Activated CD4-positive, alpha-beta T cell treated with anti-CD3 and anti-CD28 coated beads for 4 hours (primary cell): ENCODE data around the gene RUNX1.

ENCODE experiments used
- DNase-seq, 2 donors: peaks; one replicate each; pipeline ENCODE4 v3.0.0-alpha.2; 2020

RUNX1 gene

DNA sequence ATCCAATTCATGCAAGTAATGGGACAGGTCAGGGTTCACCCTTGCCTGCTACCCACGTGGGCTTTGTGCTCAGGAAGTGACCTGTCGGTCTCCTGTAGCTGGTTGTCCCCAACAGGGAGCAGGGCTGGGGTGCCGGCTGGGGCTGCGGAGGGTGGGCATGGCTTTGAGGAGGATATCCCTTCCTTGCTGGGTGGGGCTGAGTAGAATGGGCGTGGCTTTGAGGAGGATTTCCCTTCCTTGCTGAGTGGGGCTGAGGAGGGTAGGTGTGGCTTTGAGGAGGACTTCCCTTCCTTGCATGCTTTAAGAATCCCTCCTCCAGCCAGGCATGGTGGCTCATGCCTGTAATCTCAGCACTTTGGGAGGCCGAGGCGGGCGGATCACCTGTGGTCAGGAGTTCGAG, 229.1 kb downstream of the RUNX1 start:
- no peak for DNase-seq

DNA sequence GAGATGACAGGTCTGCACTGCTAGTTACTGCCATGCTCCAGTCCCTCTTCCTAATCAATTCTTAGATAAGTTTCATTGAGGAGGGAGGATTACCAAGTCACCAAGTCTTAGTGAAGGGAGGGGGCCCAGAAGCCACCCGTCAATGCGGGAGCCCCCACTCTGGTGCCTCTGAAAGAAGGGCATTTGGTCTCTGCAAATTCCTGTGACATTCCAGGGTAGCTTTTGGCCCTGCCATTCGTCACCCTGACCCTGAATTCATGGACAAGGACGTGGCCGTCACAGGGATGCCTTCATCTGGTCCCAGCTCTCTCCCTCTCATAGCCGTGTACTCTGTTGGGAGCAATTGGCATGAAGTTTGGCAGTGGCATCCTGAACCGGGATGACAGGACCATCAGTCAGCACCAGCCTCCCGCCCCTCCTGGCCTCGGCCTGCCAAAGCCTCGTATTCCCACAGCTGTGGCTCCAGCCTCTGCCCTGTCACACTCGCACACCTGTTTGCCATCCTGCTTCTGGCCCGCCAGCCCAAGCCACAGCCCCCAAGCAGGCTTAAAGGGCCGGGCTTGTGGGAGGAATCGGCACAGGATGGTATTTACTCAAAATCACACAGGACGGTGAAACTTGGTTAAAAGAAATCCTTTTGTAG, 229.6 kb downstream of the RUNX1 start:
- DNase-seq, result no peak

DNA sequence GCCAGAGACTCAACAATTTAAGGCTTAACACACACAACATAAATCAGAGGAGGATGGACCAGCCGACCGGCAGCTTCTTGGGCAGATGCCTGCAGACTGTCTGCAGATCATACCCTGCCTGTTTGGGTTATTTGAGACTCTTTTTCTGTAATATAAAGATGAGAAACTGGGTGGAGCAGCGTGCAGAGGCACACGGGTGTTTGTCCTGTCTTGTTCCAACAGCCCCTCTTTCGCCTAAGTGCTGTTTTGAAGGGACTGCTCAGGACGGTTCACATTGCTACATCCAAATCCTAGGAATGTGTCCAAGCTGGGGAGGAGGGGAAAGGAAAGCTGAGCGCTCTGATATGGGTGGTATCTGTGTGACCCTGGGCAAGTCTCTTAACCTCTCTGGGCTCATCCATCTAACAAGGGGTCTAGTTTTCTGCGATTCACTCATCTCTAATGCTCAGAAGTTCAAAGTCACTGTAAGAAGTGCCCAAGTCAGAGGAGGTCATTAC, 230.4 kb downstream of the RUNX1 start:
- no peak for DNase-seq

DNA sequence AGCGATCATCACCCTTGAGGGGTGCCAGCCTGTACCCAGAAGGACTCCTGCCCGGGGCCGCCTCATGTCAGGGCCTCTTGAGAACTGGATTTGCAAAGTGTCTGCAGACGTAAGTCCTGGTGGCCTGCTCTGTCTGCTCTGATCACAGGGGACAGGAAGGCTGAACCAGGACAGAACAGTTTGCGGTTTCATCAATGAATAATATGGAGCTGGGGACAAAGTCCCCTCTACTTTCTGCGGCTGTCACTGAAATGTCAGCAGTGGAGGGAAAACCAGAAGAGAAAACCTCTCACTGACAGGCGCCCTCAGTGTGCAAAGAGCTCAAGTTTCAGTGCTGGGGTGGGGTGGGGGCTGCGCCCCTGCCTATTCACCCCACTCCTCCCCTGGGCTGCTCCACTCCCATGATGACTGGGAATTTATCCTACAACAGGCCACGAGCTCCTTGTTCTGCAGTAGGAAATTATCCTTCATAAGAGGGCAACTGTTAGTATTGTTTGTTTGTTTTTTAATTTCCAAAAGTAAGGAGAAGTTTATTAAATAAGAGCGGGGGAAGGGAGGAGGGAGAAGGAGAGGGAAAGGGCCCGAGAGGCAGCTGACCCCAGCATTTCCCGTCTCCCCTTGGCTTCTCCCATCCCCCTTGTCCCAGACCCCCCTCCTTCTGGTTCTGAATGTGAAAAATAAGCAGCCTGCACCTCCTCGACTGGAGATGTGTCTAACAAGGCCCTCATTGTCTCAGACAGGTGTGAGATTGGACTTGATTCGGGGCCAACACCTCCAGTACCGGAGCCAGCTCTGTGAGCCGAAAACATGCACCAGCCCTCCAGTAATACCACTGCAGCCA, 231.1 kb downstream of the RUNX1 start:
- DNase-seq, result no peak

DNA sequence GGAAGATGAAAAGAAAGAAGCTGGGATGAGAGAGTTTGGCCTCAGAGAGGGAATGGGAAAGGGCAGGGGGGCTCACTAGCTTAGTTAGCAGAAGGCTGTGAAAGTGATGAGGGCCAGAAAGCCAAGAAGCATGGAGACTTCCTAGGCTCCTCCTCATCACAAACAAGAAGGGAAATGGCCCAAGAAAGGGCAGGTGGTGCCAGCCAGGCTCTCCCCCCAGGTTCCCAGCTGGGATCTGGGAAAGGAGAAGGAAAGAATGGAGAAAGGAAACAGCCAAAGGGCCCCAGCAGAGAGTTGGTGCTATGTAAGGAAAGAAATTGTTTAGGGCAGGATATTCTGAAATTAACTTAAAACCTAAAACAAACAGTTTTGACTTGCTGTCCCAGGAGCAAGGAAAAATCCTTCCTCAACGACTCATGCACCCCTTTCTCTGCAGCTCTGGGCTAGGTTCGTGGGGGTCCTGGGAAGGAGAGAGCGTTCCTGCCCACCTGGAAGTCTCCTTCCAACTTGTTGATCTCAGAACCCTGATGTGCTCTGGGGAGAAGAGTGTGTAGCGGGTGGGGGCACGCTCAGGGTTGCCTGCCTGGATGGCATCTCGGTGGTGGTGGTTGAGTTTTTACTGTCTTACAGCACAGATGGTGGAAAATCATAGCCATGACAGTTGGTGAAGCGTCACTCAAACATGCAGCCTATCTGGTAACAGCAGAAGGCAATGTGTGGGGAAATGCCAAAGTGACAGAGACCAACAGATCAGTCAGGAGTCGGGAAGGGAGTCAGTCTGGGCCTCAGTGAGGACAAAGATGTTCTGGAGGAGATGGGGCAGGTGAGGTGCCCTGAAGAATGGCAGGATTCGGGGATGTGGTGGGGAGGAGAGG, 233.0 kb downstream of the RUNX1 start:
- DNase-seq, result no peak

DNA sequence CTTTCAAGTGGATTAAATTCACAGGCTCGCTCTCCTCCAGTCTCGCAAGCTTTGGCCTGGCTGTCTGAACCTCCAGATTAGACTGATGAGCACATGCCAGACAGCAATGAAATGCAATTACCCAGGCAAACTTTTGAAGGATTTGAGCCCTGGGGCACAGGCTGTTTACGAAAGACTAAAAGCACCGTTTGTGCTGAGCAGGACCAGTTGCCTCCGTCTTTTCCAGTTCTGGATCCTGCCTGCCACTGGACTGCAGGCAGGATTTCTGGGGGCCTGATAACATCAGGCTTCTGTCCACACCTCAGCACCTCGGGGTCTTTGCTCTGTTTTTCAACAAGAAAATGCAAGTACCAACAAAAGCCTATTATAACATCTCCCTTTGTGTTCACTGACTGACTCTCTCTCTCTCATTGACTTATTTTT, 234.6 kb downstream of the RUNX1 start:
- no peak for DNase-seq

DNA sequence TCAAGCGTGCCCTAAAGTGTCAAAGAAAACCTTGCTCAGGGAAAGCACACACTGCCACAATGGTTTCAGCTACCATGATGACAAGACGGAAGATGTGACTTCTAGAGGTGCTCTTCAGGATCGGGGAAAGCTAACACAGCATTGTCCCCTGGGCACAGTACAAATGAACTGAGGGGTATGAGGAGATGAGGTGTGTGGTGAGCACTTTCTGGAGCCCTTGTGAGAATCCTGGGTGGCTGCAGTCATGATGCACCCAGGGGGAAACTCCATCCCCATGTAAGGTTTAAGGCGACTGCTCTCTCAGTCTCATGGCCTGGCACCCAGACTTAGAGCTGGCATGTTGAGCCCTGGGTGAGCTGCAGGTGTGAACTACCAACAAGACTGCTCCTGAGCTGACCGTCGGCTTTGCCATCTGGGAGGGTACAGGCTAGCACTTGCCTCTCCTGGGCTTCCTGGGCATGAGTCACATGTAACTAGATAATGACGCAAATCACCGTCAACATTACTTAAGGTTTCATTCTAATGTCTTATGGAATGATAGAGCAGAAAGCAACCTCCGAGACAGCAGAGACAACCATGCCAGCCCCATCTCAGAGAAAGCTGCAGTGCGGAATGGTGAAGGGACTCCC, 235.7 kb downstream of the RUNX1 start:
- DNase-seq, result no peak

DNA sequence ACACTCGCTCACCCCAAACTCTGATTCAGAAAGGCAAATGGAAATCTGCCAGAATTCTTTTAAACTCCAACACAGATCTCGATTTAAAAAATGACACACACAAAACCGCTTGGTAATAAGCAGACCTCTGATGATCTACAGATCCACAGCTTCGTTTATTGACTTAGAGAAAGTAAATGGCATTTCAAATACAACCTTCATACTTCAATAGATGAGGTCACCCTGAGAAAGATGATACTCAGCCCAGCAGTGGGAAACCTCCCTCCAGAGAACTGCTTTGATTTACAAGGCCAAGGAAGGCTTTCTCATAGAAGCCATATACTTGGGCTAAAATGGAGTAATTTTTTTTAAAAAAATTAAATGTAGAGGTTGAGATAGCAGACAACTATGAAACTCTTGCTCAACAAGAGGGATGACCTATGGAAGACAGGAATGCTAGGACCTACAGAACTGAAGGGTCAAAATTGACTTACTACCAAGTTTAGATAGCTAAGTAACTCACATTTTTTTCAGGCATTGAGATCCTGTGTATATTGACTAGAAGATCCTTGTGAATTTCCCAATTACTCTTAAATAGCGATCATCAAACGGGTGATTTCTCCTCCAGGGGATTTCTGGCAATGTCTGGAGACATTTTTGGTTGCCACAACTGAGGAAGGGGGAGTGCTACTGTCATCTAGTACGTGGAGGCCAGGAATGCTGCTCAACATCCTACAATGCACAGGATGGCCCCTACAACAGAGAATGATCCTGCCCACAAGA, 236.4 kb downstream of the RUNX1 start:
- DNase-seq, result no peak

DNA sequence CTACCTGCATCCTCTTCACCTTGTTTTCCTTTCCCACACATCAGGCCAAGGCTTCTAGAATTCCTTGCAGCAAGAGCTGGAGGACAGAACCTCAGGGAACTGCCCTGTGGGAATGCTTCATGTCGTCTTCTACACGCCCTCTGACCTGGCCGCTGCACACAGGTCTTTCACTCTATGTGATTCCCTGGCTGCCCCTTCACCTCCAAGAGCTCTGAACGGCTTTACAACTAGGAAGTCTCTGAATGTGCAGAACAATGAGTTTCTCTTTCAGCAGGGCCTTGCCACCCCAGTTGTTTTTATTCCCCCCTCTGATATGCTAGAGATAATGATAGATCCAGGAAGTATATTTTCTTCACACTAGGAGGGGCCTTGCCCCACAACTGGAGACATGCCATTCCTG, 237.7 kb downstream of the RUNX1 start:
- DNase-seq, result no peak

DNA sequence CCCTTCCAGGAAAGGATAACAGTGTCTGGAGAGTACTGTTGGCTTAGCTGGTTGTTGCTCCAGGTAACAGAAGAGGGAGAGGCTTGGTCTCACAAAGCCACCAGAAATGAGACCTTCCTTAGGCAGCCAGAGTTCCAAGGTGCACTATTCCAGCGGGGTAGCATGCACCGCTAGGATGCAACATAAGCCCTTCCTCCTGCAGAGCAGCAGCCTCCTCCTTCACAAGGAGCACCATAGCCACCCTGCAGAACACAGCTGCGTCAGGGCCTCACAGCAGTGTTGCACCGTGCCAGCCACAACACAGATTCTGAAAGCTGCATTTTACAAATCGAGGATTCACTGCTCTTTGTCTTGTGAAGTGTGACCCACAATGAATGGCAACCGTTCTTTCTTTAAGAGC, 238.3 kb downstream of the RUNX1 start:
- DNase-seq, result no peak

DNA sequence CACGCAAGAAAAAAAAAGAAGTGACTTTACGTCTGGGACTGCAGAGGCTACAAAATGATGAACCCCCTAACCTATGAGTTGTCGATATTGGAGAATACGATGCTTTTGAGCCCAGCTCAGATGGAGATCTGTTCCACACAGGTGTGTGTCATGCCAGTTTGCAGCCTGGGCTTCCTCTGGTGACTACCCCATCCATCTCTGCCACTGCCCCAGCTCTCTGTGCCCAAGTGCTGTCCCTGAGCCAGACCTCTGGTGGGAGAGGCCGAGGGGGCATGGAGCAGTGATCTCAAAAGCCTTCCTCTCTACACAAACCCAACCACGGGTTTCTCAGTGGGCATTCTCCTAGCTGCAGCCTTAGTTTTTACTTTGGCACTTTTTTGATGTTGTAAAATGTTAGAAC, 239.3 kb downstream of the RUNX1 start:
- no peak for DNase-seq

DNA sequence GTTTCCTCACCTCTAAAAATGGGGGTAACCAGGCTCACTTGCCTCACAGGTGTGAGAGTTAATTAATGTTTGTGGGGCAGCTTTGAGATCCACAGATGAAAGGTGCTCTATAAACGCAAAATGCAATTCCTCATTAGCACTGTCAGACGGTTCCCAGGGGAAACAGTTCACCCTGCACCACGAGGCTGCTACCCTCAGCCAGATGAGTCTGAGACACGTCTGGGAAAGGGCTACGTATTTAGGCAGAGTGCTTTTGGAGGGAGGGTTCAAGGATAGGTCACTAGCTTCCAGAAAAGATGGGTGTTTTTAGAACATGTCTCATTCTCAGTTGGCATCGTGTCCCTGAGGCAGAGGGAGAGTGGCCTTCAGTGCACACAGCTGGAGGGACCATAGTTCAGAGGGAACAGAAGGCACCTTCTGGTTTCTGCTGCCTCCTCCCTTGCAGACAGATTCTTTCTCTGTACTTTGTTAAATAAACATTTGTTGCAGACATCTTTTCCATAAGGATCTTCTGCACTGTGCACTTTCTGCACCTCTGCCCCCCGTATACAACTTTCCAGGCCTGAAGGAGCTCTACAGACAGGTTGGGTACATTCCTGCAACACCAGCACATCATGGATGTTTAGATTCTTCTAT, 240.4 kb downstream of the RUNX1 start:
- no peak for DNase-seq

DNA sequence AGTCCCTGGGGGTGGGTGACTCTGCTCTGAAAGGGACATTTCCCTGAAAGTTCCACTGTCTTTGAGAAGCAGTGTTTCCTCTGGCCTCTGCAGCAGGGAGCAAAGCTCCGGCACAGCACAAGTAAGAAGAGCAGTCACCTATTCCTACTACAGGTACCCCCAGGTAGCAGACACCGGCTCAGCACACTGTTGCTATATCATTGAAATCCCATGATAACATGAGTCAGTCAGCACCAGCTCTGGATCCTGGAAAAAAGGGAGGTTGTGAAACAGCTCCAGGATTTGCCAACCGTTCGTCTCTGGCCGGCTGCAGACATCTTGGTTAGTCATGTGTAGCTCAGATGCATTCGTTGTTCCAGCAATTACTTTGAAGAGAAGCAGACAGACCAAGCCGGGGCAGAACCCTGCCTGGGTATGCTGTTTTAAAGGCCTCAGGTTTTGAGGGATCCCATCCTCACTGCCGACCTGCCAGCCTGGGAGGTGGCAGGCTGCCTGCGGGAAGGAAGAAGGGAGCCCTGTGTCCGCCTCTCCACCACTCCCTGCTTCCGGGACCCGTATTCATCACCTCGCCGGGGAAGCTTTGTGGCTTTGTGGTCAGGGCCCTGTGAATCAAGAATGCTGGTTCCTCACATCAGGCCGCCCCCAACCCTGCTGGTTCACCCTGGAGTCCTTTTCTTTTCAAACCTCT, 241.1 kb downstream of the RUNX1 start:
- DNase-seq, result peak; percentile 47 to 71

DNA sequence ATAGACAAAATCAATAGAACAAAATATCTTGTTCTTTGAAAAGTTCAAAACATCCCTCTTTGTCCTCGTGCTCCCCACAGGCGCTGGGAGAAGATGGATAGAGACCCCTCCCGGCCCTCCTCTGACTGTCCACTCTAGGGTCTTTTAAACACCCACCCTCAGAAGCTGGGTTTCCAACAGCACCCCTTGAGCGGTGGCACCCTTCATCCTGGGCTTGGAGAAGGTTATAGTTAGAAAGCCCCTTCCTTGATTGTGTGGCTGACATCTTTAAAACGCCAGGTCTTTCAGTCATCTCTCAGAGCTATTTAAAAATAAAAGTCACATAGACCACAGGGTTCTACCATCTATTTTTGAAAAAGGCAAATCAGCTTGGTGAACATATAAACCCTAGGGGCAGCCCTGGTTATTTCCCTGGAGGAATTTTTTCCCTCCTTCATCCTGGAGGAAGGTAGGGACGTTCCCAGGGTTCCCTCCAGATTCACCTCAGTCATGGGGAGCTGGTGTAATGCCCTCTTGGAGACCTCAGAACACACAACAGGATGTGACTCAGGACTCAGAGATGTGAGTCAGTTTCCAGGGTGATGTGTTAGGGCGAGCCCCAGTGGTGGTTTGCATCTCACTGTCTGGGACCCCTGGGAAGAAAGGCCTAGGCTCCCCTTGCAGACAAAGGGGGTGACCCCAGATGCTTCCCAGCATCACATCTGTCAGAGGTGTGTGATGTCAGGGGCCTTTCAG, 241.8 kb downstream of the RUNX1 start:
- DNase-seq, result peak; percentile 61 to 77

DNA sequence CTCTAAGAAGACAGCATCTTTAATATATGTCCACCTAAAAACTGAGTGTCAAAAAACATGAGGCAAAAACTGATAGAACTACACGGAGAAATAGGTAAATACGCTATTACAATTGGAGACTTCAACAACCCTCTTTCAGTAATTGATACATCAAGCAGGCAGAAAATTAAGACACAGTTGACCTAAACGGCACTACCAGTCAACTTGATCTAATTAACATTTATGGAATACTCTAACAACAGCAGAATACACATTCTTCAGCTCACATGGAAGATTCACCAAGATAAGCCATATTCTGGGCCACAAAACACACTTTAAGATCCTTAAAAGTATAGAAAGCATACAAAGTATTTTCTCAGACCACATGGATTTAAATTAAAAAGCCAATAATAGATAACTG, 242.7 kb downstream of the RUNX1 start:
- no peak for DNase-seq

DNA sequence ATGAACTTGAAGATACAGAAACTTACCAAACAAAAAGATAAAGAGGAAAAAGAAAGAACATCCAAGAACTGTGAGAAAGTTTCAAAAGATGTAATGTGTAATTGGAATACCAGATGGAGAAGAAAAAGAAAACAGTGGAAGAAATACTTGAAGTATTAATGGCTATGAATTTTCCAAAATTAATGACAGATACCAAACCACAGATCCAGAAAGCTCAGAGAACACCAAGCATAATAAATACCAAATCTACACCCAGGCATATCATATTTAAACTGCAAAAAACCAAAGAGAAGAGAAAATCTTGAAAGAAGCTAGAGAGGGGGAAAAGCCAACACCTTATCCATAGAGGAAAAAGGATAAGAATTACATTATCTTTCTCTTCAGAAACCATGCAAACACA, 243.9 kb downstream of the RUNX1 start:
- no peak for DNase-seq

DNA sequence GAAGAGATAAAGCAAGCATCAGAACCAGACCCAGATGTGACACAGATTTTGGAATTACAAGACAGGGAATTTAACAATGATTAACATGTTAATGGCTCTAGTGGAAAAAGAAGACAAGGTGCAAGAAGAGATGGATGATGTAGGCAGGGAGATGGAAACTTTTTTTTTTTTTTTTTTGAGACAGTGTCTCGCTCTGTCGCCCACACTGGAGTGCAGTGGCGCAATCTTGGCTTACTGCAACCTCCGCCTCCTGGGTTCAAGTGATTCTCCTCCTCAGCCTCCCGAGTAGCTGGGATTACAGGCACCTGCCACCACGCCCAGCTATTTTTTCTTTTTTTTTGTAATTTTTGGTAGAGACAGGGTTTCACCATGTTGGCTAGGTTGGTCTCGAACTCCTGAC, 244.5 kb downstream of the RUNX1 start:
- DNase-seq, result peak in 1 of 2 donors; percentile 15

DNA sequence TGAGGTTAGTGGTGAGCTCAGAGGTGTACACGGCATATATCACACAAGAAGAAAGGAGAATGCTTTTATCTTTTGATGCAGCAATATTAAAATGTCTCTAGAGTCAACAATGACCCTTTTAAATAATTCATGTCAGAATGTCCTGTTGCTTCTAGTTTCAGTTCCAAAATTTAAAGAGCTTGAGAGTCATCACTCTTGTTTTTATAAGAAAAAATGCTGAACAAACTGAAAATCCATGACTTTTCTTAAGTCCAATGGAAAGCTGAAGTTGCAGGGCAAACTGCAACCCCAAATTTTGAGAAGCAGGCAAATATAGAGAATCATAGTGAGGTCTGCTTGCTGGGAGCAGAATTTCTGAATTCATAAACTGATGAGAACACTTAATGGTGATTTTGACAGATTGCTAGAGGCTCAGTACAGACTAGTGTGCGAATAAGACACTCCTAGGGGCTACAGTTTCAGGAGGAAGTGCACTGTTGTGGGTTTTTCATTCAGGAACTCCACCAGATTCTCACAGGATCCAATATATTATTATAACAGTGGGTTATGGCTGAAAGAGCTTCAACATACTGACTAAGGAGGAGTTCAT, 245.2 kb downstream of the RUNX1 start:
- no peak for DNase-seq

DNA sequence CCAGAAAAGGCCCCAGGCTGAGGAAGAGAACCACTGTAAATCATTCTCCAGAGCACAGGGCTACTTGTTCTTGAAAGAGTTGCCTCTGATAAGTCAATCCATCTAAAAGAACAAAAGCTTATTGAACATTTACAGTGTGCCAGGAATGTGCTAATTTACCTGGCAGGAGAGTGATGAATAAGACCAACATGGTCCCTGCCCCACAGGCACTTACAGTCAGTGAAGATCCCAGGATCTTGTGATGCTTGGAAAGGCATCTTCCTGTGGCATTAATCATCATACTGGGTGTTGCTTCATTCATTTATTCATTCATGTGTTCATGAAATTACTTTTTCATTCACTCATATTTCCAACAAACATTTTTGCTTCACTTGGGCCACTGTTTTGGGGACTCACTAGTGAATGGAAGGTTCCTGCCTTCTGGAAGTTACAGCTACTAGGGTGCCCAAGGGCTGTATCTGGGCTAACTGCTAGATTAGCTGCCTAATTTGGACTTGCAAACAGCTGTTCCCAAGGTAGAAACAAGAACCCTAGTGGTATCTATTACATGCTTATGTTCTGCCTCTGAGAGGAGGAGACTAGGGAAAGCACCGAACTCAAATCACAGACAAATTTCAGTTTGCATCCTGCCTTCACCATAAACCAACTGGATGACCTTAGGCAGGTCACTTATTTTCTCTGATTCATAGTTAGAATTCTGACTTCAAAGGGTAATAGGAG, 246.8 kb downstream of the RUNX1 start:
- no peak for DNase-seq
